WERI-Rb-1 (cell line): ENCODE results near the gene ZBTB43.
"Not testable (repeated sequence)": the region's sequence is repeated elsewhere in the genome, so short reads cannot be mapped to it uniquely, and the experiment has no call there.

Experiments
- DNase-seq: peaks from one replicate; pipeline ENCODE4 v3.0.0-alpha.2; 2020
- H3K27ac ChIP-seq: fragments of 250-450 bp; sonication (Bioruptor Pico); 2 replicates; pipeline ENCODE4 v1.5.1; 2020; ENCODE audit warnings: mild to moderate bottlenecking, moderate library complexity
- H3K27me3 ChIP-seq: fragments of 250-450 bp; sonication (Bioruptor Pico); 2 replicates; pipeline ENCODE4 v1.5.1; 2021; ENCODE audit warnings: mild to moderate bottlenecking, low read depth, moderate library complexity; ENCODE audit not compliant: insufficient read depth, severe bottlenecking
- H3K36me3 ChIP-seq: fragments of 250-450 bp; sonication (Bioruptor Pico); 2 replicates; pipeline ENCODE4 v1.5.1; 2020; ENCODE audit warnings: mild to moderate bottlenecking, moderate library complexity
- H3K4me3 ChIP-seq: 2 replicates; pipeline ENCODE4 v1.5.1; 2011; ENCODE audit warnings: low read depth, mild to moderate bottlenecking, control low read depth, low read length
- H3K9me3 ChIP-seq: fragments of 250-450 bp; sonication (Bioruptor Pico); 2 replicates; pipeline ENCODE4 v1.5.1; 2021; ENCODE audit warnings: mild to moderate bottlenecking, moderate library complexity; ENCODE audit not compliant: severe bottlenecking
- CTCF ChIP-seq: IDR thresholded peaks from 2 replicates; pipeline ENCODE4 v1.5.1; 2011; ENCODE audit warnings: low read depth, mild to moderate bottlenecking, control low read depth, inconsistent platforms, low read length

The ZBTB43 gene

DNA sequence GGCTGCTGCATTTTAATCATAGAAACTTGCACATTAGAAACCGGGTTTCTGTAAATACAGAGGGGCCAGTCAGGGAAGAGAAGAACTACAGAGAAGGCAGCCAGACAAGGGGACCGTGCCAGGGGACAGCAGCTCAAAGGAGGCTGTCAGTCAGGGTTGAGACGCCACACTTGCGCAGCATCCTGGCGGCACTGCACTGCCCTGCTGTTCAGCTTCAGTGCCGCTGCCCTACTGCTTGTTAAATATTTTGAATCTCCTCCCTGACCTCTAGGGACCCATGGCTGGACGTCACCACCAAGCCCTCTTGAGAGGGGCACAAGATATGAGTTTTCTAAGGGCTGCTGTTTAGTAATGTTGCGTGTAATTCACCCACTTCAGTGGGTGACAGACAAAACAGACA lies 43.6 kb upstream of the ZBTB43 start:
- DNase-seq: no peak
- TF ChIP-seq CTCF: no peak

DNA sequence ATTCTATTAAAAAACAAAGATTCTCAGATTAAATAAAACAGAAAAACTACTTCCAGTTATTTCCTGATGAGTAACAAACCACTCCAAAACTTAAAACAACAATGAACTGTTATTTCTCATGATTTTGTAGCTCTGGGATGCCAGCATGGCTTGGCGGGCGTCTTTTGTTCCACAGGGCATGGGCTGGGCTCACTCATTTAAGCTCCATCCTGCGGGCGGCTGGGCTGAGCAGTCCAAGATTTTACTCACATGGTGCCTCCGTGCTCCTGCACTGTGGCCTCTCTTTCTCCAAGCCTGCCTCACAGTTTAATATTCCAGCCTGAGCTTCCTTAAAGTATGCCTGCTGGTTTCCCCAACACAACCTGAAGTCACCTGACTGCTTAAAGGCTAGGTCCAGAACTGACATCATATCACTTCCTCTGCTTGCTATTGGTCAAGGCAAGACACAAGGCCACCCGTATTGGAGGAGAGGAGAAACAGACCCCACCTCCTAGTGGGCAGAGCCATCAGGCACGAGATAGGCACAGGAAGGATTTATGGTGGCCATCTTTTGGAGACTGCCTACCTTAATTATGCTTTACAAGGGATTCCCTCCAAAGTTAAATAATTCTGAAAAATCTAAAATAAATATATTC lies 41.6 kb upstream of the ZBTB43 start:
- no peaks in the 10 kb centered on the region for H3K36me3 ChIP-seq
- no peak for TF ChIP-seq CTCF
- H3K27ac ChIP-seq: no peak overlapping the region
- H3K9me3 ChIP-seq: no peaks in the 10 kb centered on the region
- DNase-seq: no peak
- H3K4me3 ChIP-seq: no peak overlapping the region
- no peaks in the 10 kb centered on the region for H3K27me3 ChIP-seq

More for the DNA sequence above, 43.6 kb upstream of the ZBTB43 start:
- H3K9me3 ChIP-seq: no peaks in the 10 kb centered on the region
- H3K27ac ChIP-seq: no peak overlapping the region
- no peaks in the 10 kb centered on the region for H3K36me3 ChIP-seq
- H3K27me3 ChIP-seq: no peaks in the 10 kb centered on the region
- H3K4me3 ChIP-seq: no peak overlapping the region

GRCh38 chr9:126773004-126773607 lies 31.7 kb upstream of the ZBTB43 start:
- no peak overlapping the region for H3K27ac ChIP-seq
- TF ChIP-seq CTCF: peak; percentile 80
- H3K36me3 ChIP-seq: no peaks in the 10 kb centered on the region
- H3K27me3 ChIP-seq: no peaks in the 10 kb centered on the region
- DNase-seq: peak; percentile 52
- no peak overlapping the region for H3K4me3 ChIP-seq
- H3K9me3 ChIP-seq: no peaks in the 10 kb centered on the region

- Histone ChIP-seq H3K27ac (no peak overlapping the region), H3K36me3 (no peaks in the 10 kb centered on the region), H3K27me3 (no peaks in the 10 kb centered on the region), H3K4me3 (no peak overlapping the region), H3K9me3 (no peaks in the 10 kb centered on the region)
- TF ChIP-seq CTCF: no peak
- no peak for DNase-seq
Measured at GRCh38 chr9:126775926-126776325, 28.9 kb upstream of the ZBTB43 start.

- no peaks in the 10 kb centered on the region for H3K36me3 ChIP-seq
- H3K9me3 ChIP-seq: no peaks in the 10 kb centered on the region
- H3K27ac ChIP-seq: no peak overlapping the region
- peak; percentile 72 for TF ChIP-seq CTCF
- no peaks in the 10 kb centered on the region for H3K27me3 ChIP-seq
- DNase-seq: peak; percentile 62
- H3K4me3 ChIP-seq: no peak overlapping the region
Measured at GRCh38 chr9:126777733-126778132, 27.1 kb upstream of the ZBTB43 start.

DNA sequence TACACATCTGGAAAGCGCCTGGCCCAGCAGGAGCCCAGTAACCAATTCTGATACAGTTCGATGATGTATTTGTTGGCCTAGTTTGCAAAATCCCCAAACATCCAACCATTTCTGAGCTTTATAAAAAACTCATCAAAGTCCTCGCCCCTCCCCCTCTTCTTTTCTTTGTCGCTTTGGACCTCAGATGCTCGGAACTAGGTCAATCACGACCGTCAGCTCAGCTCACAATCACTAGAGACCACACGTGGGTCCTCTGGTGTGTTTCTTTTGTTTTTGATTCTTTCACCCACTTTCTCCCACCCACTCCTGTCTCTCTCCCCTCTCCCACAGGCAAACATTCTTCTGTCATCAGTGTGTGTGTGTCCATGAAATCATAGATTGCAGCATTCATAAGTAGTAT lies 26.7 kb upstream of the ZBTB43 start:
- H3K4me3 ChIP-seq: no peak overlapping the region
- DNase-seq: no peak
- no peaks in the 10 kb centered on the region for H3K27me3 ChIP-seq
- no peak for TF ChIP-seq CTCF
- H3K9me3 ChIP-seq: no peaks in the 10 kb centered on the region
- no peaks in the 10 kb centered on the region for H3K36me3 ChIP-seq
- no peak overlapping the region for H3K27ac ChIP-seq

- H3K27me3 ChIP-seq, H3K27ac ChIP-seq, H3K4me3 ChIP-seq, H3K36me3 ChIP-seq, H3K9me3 ChIP-seq, DNase-seq: not testable (repeated sequence)
Measured at GRCh38 chr9:126778696-126779095, 26.1 kb upstream of the ZBTB43 start.
